Stimulated activated CD8-positive, alpha-beta memory T cell treated with anti-CD3 and anti-CD28 coated beads, Interleukin-12 subunit alpha, Interleukin-12 subunit beta, amount 100 ng/mL, for 24 hours (primary cell): Measurements from ENCODE around the gene GDAP1L1.
"Not testable (repeated sequence)": the region's sequence is repeated elsewhere in the genome, so short reads cannot be mapped to it uniquely, and the experiment has no call there.

Source experiments
- DNase-seq: peaks from one replicate; pipeline ENCODE4 v3.0.0-alpha.2; 2020; ENCODE audit errors: extremely low read depth

GDAP1L1 gene

DNA sequence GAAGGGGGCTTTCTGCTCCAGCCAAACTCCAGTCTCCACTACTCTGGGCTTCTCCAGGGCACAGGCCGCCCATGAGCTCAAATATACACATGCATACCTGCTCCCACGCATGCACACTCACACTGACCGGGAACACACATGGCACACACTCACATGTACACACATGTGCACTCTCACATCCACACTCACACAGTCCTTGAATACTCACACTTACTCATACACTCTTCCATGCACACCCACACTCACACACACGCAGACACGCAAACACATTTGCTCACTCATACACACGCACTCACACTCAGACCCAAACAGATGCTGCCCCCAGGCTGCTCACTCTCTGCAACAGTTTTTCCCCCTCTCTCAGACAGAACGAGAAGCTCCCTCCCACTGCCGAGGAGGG, 7.0 kb downstream of the GDAP1L1 start:
- DNase-seq, result no peak

DNA sequence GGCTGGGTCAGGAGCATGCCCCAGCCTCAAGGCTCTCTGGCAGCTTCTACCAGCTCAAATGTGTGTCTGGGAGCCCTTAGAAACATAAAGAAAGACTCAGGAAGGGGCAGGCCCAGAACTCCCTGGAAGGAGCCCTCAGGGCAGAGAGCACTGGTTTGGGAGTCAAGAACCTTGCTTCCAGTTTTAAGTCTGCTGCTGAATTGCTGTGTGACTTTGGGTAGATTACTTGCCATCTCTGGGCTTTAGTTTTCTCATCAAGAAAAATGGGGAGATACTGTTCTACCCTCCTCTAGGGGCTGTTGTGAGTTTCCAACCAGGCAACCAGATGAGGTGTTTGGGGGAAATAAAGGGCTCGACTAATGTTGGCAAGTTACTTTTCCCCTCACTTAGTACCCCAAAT, 8.8 kb downstream of the GDAP1L1 start:
- DNase-seq, result no peak

DNA sequence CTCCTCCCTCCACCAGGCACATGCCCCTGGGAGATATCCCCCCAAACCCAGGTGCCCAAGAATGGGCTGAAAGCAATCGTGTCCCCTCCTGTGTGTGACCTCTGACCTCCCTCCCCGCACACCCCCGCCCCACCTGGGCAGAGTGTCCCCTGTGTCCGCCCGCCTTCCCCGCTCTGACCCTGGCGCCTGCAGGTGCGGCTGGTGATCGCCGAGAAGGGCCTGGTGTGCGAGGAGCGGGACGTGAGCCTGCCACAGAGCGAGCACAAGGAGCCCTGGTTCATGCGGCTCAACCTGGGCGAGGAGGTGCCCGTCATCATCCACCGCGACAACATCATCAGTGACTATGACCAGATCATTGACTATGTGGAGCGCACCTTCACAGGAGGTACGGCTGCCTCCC, 9.9 kb downstream of the GDAP1L1 start:
- DNase-seq, result no peak

DNA sequence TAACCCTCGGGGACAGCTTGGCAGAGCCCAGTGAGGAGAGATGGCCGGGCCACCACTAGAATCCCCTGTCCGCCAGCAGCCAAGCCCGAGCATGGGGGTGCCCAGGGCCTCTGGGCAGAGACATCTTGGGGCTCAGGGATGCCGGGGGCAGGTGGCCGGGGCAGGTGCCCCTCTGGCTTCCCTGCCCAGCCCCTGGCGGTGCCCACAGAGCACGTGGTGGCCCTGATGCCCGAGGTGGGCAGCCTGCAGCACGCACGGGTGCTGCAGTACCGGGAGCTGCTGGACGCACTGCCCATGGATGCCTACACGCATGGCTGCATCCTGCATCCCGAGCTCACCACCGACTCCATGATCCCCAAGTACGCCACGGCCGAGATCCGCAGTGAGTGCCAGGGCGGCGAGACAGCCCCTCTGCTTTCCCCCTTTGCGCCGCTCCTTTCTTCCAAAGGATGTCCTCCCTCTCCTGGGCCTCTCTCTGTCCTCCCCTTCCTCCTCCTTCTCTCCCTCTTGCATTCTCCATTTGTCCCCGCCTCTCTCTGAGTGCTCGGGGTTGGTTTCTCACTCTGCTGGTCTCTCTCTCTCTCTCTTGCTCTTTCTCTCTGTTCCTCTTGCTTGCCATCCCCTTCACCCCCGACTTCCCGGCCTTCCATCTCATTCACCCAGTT, 11.2 kb downstream of the GDAP1L1 start:
- DNase-seq, result no peak

DNA sequence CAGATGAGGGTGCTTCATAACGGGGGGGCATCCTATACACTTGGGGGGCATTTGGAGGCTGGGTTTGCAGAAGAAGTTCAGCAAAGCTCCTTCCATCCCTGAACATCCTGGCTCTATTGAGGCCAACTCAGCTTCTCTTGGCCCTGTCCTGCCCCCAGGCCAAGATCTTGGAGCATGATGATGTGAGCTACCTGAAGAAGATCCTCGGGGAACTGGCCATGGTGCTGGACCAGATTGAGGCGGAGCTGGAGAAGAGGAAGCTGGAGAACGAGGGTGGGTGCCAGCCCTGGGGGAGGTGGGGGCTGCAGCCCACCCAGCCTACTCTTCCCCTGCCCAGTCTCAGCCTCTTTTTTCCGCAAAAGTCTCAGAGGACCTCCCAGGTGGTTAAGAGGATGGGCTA, 17.2 kb downstream of the GDAP1L1 start:
- DNase-seq, result no peak

DNA sequence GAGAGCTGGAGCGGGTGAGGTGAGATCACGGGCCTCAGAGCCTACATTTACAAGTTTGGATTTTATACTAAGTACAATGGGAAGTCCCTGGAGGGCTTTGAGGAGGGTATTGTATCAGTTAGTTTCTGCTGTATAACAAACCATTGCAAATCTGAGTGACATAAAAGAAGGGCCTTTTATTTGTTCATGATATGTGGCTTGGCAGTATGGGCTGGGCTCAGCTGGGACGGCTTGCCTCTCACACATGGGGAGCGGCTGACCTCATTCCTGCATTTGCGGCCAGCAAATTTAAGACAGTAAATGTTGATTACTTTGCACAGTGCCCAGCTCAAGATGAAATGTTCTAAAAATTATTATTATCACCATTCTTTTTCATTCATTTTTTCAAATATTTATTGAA, 21.7 kb downstream of the GDAP1L1 start:
- no peak for DNase-seq

DNA sequence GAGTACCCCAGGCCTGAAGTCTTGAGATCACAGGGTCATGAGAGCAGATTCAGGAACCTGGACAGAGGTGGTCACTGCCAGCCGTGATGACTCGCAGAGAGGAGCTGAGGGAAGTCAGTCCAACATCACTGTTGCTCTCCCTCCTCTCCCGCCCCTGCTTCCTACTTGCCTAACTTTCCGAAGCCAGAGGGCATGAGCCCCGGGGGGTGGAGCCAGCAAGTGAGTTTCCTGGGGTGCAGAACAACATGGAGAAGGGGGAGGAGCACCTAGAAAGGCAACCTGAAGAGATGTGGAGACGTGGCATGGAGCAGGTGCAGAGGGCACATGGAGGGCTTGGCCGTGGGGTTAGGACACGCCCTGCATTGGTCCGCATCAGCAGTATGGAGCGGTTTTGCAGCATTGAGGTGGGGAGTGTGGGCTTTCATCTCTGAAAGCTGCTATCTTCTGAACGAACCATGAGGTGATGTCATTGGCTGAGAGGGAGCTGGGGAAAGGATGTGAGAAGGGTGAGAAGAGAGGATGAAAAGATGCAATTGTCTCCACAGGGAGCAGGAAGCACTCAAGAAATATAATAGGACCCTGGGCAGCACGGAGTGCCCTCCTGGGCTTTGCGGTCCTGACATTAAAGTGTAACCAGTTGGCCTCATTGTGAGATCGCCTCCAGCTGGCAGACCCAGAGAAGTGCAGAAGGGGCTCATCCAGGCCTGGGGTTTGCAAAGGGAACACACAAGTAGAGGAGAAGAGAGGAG, 25.0 kb downstream of the GDAP1L1 start:
- no peak for DNase-seq

DNA sequence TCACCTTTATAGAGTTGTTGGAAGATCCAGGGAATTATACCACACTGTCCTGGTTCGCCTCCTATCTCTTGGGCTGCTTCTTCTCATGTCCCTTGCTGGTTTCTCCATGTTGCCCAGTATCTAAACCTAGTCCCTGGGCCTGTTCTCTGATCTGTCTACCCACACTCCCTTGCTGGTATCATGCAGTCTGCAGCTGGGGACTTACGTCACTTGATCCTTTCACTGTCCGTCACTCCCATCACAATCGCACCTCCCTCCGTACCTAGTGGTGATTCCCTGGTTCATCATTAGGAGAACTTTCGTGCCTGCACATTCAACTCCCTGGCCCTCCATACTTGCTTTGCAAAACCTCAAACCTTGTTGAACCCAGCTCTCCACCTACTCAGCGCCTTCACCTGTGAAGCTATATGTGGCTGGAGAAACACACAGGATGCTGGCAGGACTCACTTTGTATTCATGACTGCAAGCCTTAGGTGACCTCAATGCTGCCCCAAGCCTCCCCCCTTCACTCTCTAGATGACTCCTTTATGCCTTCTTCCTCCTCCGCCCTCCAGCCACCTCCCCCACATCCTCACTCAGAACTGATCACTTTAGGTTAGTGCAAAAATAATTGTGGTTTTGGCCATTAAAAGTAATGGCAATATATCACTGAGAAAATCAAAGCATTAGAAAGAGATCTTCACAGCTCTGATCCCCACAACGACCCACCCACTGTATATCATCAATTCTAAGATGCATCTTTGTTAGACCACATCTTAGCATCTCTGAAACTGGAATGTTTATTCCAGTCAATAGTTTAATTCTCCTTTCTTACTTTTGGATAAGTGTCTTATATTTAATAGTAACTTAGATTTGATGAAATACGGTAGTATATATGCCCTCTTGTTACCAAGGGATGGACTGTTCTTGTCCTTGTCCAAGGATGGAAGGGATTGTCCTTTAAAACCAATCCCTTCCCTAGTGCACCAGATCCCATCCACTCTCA, 26.4 kb downstream of the GDAP1L1 start:
- no peak for DNase-seq

DNA sequence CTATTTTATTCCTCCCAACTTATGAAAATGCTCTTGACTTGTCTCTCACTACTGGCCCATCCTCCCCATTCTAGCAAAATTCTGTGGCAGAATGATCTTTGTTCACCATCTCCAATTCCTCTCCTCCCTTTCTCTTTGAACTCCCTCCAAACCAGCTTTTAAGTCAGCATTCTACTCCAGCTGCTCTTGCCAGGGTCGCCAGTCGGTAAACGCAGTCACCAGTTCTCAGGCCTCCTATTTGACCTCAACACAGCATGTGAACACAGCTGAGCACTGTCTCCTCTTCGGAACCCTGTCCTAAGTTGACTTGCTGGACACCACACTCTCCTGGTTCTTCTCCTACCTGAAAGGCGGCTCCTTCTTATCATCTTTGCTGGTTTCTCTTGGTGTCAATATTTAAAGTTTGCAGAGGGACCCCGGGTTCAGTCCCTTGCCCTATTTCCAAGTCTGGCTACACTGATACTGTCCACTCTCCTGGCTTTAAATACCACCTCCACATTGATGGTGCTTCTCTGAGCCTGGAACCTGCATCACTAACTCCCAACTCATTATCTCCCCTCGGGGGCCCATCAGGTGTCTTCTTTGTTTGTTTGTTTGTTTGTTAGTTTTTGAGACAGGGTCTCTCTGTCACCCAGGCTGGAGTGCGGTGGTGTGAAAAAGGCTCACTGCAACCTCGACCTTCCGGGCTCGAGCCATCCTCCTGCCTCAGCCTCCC, 27.4 kb downstream of the GDAP1L1 start:
- no peak for DNase-seq

DNA sequence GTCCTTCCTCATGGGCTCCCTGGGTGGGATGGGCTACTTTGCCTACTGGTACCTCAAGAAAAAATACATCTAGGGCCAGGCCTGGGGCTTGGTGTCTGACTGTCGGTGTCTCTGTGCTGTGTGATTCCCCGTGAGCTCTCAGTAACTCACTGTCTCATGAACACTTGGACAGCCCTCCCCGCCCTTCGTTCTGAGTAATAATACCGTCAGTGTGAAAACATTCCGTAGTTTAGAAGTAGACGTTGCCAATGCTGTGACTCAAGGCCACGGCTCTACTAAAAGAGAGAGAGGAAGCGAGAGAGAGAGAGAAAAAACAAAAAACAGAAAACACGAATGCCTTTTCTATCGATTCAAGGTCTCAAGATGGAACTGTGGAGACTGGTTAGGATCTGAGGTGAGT, 32.1 kb downstream of the GDAP1L1 start:
- no peak for DNase-seq

DNA sequence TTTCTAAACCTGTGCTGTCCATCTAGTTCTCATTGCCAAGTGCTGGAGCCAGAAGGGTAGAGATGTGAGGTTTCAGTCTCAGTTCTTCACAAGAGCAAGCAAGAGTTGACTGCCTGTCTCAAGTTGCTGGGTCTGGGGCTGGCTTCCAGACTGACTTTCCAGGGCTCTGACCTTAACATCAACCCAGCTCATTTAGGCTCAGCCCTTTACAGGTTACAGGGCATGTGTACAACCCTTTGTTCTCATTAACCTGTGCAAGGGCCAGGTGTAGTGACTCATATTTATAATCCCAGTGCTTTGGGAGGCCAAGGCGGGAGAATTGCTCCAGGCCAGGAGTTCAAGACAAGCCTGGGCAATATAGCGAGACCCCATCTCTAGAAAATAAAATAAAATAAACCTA, 33.3 kb downstream of the GDAP1L1 start:
- no peak for DNase-seq

DNA sequence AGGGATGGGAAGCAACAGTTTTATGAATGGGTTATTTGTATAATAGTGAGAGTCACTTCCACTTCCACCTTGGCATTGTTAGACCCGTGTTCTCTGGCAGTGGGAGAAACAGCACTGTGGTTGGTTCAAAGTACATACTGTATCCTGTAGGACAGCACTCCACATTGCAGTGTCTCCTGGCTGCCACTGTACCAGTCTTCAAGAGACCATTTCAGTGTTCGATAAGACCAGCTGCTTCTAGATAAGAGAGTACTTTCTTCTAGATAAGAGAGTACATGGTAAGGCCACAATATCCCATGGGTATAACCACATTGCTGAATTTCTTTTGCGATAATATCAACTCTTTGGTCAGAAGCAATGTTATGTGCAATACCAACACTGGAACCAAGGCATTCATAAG, 35.1 kb downstream of the GDAP1L1 start:
- DNase-seq, result no peak

DNA sequence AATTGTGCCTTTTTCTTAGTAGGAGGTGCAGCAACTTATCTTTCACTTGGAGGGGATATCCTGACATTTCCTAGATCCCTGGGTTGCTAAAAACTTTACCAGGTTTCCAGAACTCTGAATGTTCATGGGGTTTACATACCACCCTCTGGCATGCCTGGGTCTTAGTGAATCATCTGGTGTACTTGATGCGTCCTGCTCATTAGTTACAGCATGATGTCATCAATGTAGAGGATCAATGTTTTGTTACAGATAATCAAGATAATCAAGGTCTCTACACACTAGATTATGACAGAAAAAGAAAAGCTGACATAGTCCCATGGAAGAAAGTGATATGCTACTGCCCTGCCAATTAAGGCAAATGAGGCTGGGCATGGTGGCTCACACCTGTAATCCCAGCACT, 36.9 kb downstream of the GDAP1L1 start:
- DNase-seq, result no peak

DNA sequence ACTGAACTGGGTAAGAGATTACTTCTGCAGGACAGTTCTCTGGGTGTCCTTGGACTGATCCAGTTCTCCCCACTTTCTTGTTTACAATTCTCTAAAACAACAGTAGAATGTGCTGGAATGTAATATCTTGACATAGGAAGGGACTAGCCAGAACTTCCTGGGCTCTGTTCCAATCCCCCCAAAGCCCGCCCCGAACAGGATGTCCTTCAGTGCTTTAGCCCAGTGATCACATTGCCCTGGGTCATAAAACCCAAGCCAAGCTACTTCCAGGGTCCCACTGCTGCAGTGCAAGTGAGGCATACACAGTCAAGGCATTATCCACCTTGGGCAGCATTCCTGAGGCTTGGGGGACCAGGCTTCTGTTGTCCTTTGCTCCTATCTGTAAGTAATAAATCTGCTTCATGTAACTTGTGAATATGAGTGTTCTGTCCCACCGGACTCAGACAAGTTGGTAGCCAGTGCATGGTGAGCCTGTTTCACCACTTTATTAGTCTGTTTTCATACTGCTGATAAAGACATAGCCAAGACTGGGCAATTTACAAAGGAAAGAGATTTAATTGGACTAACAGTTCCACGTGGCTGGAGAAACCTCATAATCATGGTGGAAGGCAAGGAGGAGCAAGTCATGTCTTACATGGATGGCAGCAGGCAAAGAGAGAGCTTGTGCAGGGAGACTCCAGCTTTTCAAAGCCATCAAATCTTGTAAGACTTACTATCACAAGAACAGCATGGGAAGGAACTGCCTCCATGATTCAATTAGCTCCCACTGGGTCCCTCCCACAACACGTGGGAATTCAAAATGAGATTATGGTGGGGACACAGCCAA, 40.4 kb downstream of the GDAP1L1 start:
- DNase-seq, result no peak

DNA sequence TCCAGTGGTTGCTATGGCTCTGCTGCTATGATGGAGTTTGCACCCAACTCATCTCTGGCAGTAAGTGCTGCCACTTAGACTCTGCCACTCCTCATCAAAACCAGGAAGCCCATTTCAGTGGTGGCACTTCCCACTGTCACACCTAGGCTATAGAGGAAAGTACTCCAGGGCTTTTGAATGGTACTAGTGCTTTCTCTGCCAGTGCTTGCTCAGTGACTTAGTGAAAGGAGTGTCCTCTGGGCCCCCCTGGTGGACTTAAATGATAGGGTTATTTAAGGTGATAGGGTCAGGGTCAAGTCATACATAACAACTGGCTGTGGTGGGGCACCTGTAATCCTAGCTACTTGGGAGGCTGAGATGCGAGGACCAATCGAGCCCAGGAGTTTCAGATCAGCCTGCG, 41.1 kb downstream of the GDAP1L1 start:
- no peak for DNase-seq

DNA sequence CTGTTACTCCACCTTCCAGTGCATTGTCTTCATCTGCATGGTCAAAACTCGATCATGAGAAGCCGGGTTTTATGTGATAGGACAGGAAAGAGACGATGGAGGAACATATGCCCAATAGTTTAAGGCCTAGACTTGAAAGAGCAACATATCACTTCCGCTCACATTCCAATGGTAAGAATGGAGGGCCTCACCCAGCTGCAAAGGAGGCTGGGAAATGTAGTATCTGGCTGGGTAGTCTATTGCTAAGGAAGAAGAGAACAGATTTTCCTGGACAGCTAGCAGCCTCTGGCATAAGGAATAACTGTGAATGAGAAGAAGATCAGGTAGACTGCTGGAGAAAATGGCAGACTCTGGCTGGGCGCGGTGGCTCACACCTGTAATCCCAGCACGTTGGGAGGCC, 44.6 kb downstream of the GDAP1L1 start:
- DNase-seq, result no peak

DNA sequence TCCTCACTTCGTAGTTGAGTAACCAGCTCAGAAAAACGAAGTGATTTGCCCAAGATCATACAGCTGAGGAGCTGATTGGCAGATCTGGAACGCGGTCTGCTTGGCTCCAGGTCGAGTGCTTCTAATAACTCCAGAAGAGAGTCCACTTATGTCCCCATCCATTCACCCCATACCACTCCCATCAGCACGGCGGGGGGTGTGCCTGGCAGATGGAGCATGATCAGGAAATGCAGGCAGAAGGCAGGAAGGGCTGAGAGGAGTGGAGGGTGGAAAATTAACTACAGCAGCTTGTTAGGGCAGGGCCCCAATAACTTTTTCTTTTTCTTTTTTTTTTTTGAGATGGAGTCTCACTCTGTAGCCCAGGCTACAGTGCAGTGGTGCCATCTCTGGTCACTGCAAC, 48.9 kb downstream of the GDAP1L1 start:
- DNase-seq, result no peak

DNA sequence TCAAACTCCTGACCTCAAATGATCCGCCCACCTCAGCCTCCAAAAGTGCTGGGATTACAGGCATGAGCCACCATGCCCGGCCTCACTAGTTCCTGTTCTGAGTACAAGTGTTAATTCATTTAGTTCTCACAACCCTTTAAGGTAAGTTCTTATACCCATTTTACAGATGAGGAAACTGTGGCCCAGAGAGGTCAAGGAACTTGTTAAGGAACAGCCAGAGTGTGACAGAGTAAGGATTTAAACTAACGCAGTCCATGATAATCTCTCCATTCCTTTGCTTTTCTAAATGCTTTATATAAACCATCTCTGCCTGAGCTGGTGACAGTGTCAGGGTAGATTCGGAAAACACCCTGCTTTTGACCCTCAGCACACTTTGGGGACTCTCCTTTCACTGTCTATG, 50.6 kb downstream of the GDAP1L1 start:
- no peak for DNase-seq

DNA sequence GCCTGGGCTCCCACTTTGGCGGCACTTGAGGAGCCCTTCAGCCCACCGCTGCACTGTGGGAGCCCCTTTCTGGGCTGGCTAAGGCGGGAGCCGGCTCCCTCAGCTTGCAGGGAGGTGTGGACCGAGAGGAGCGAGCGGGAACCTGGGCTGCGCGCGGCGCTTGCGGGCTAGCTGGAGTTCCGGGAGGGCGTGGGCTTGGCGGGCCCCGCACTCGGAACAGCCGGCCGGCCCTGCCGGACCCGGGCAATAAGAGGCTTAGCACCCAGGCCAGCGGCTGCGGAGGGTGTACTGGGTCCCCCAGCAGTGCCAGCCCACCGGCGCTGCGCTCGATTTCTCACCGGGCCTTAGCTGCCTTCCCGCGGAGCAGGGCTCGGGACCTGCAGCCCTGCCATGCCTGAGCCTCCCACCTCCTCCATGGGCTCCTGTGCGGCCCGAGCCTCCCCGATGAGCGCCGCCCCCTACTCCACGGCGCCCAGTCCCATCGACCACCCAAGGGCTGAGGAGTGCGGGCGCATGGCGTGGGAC, 52.0 kb downstream of the GDAP1L1 start:
- not testable (repeated sequence) for DNase-seq

DNA sequence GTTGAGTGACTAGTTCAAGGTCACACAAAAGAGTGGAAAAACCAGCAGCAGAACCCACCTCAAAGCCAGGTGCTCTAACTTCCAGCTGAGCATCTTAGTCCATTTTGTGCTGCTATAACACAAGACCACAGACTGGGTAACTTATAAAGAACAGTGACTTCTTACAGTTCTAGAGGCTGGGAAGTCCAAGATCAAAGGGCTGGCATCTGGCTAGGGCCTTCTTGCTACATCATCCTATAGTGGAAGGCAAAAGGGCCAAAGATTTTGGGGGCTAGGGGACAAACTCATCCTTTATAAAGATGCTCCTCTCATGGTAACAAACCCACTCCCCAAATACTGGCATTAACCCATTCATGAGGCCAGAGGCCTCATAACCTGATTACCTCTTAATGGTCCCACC, 54.2 kb downstream of the GDAP1L1 start:
- no peak for DNase-seq
